CD14-positive monocyte (primary cell): ENCODE results near the gene RALBP1. TPM values are rescaled to one million over a fixed set of nuclear protein-coding genes. Genes with fewer than 3 reads are reported as not detected.
"Not testable (repeated sequence)": the region's sequence is repeated elsewhere in the genome, so short reads cannot be mapped to it uniquely, and the experiment has no call there.

ENCODE experiments used
- DNase-seq, 3 donors: peaks; one replicate each; pipeline ENCODE4 v3.0.0-alpha.2; 2011 to 2022
- H2AFZ ChIP-seq: 2 replicates; pipeline ENCODE4 v1.6.0; 2012; ENCODE audit warnings: mild to moderate bottlenecking, low read depth, low read length, inconsistent platforms; ENCODE audit not compliant: insufficient read depth, poor library complexity, severe bottlenecking
- H3K27ac ChIP-seq, 2 donors: 1 replicate in 1 of 2; 2 replicates in 1 of 2; pipeline ENCODE4 v1.5.1; 2012 to 2013; ENCODE audit warnings: low read length in 2 of 2, control low read depth in 1 of 2, inconsistent platforms in 1 of 2, low read depth in 1 of 2, mild to moderate bottlenecking in 1 of 2
- H3K27me3 ChIP-seq, 2 donors: one replicate each; pipeline versions ENCODE4 v1.6.0 to v1.6.1; 2011 to 2013; ENCODE audit warnings: low read length in 2 of 2; ENCODE audit not compliant: control insufficient read depth in 2 of 2, insufficient read depth in 2 of 2
- H3K36me3 ChIP-seq, 2 donors: replicated peaks in 1 of 2; 1 replicate in 1 of 2; 2 replicates in 1 of 2; pipeline versions ENCODE4 v1.5.1 to v1.6.1; 2012 to 2013; ENCODE audit warnings: low read length in 2 of 2, control low read depth in 1 of 2, inconsistent platforms in 1 of 2, mild to moderate bottlenecking in 1 of 2; ENCODE audit not compliant: insufficient read depth in 2 of 2, control insufficient read depth in 1 of 2
- H3K4me1 ChIP-seq, 2 donors: 1 replicate in 1 of 2; 2 replicates in 1 of 2; pipeline versions ENCODE4 v1.5.1 to v1.6.1; 2012 to 2013; ENCODE audit warnings: low read length in 2 of 2, control low read depth in 1 of 2, inconsistent platforms in 1 of 2, mild to moderate bottlenecking in 1 of 2, moderate library complexity in 1 of 2; ENCODE audit not compliant: insufficient read depth in 2 of 2, control insufficient read depth in 1 of 2
- H3K4me2 ChIP-seq: replicated peaks from 2 replicates; pipeline ENCODE3; 2012; ENCODE audit warnings: low read length, moderate library complexity, mild to moderate bottlenecking; ENCODE audit not compliant: poor library complexity, severe bottlenecking; ENCODE audit errors: extremely low read depth
- H3K4me3 ChIP-seq, 3 experiments: fragments of 200-600 bp in 1 of 3; sonication (generic) in 1 of 3; replicated peaks in 1 of 3; 1 replicate in 2 of 3; 2 replicates in 1 of 3; pipeline ENCODE4 v1.5.1; 2011 to 2013; ENCODE audit warnings: low read length in 3 of 3, mild to moderate bottlenecking in 3 of 3, control low read depth in 2 of 3, low read depth in 2 of 3, inconsistent platforms in 1 of 3, moderate library complexity in 1 of 3
- H3K79me2 ChIP-seq: 2 replicates; pipeline ENCODE4 v1.6.0; 2012; ENCODE audit warnings: mild to moderate bottlenecking, control low read depth, inconsistent platforms, low read length, moderate library complexity; ENCODE audit not compliant: insufficient read depth
- H3K9ac ChIP-seq: 2 replicates; pipeline ENCODE4 v1.6.0; 2017; ENCODE audit warnings: low read length, mild to moderate bottlenecking; ENCODE audit not compliant: insufficient read depth, poor library complexity, severe bottlenecking
- H3K9me3 ChIP-seq, 2 donors: replicated peaks in 1 of 2; 1 replicate in 1 of 2; 2 replicates in 1 of 2; pipeline versions ENCODE4 v1.5.1 to v1.6.1; 2012 to 2013; ENCODE audit warnings: low read length in 2 of 2, control low read depth in 1 of 2; ENCODE audit not compliant: control insufficient read depth in 1 of 2, insufficient read depth in 1 of 2
- H4K20me1 ChIP-seq: 2 replicates; pipeline ENCODE4 v1.6.0; 2012; ENCODE audit warnings: mild to moderate bottlenecking, low read length, control low read depth, moderate library complexity; ENCODE audit not compliant: insufficient read depth
- H3K27ac Mint-ChIP-seq, 7 donors: one replicate each; pipeline ENCODE4 v1.8.0; 2020; ENCODE audit warnings: mild to moderate bottlenecking in 7 of 7, mixed read lengths in 7 of 7, moderate library complexity in 6 of 7, inconsistent platforms in 2 of 7
- H3K27me3 Mint-ChIP-seq, 3 donors: one replicate each; pipeline ENCODE4 v1.8.0; 2021 to 2022; ENCODE audit warnings: low read depth in 3 of 3, mild to moderate bottlenecking in 3 of 3, mixed read lengths in 3 of 3, moderate library complexity in 3 of 3, inconsistent platforms in 1 of 3
- H3K36me3 Mint-ChIP-seq, 2 donors: one replicate each; pipeline ENCODE4 v1.8.0; 2020; ENCODE audit warnings: mixed read lengths in 2 of 2, inconsistent platforms in 1 of 2, mild to moderate bottlenecking in 1 of 2
- H3K4me1 Mint-ChIP-seq: one replicate; pipeline ENCODE4 v1.8.0; 2020; ENCODE audit warnings: mild to moderate bottlenecking, mixed read lengths
- H3K4me3 Mint-ChIP-seq, 2 donors: one replicate each; pipeline ENCODE4 v1.8.0; 2020; ENCODE audit warnings: mild to moderate bottlenecking in 2 of 2, mixed read lengths in 2 of 2, moderate library complexity in 1 of 2
- H3K9me3 Mint-ChIP-seq, 7 donors: one replicate each; pipeline ENCODE4 v1.8.0; 2020 to 2022; ENCODE audit warnings: mixed read lengths in 7 of 7, mild to moderate bottlenecking in 6 of 7, moderate library complexity in 6 of 7, inconsistent platforms in 2 of 7
- CTCF ChIP-seq: fragments of 200-600 bp; IDR thresholded peaks from one replicate; pipeline ENCODE4 v1.8.0; 2022; ENCODE audit warnings: antibody characterized with exemption, mild to moderate bottlenecking
- WGBS: methylation state at CpG from one replicate; pipeline ENCODE4 v1.1.5; 2013; ENCODE audit warnings: missing lambda C conversion rate; ENCODE audit not compliant: insufficient coverage; 5-methylcytosine and 5-hydroxymethylcytosine counted together
- intact Hi-C, 2 donors: fragments of 100-400 bp; cut with micrococcal nuclease; formaldehyde crosslinking; loops; one replicate each; pipeline versions ENCODE4 v1.15.0 to v1.15.1; 2023
- polyA plus RNA-seq, 3 donors: library from polyadenylated mRNA; depleted of rRNA in 1 of 3; unstranded in 2 of 3; stranded (reverse) in 1 of 3; fragments of 300-500 nt in 2 of 3; fragments of >200 nt in 1 of 3; fragmentation: Illumina TruSeq in 2 of 3; gene quantifications; 1 replicate in 2 of 3; 2 replicates in 1 of 3; pipeline ENCODE4 v1.2.3, GENCODE V29; 2012 to 2021

RALBP1 gene
- polyA plus RNA-seq, 3 donors = 21.5 to 36.0 (median 32.8) TPM

GRCh38 chr18:9482790-9483189 lies 7.5 kb downstream of the RALBP1 start:
- no peak for DNase-seq
- peaks cover 8 to 31% of the 10 kb centered on the region in 2 donors for H3K36me3 ChIP-seq
- no peaks in the 10 kb centered on the region for H3K9me3 ChIP-seq
- no CpG with 5 or more reads among the region's 1 CpG for WGBS
- peaks cover 11 to 21% of the 10 kb centered on the region in 2 donors for H3K4me1 ChIP-seq
- peak overlapping the region in 4 of 7 donors; percentile 28 to 74 (median 71) for H3K27ac Mint-ChIP-seq
- H3K4me1 Mint-ChIP-seq = peaks cover 34% of the 10 kb centered on the region
- H3K36me3 Mint-ChIP-seq = peaks cover 33 to 41% of the 10 kb centered on the region in 2 donors
- H3K4me2 ChIP-seq = no peak overlapping the region
- H3K9ac ChIP-seq = no peak overlapping the region
- H3K27me3 Mint-ChIP-seq = peaks cover 0 to 3% (median 0%) of the 10 kb centered on the region in 3 donors
- peaks cover 100% of the 10 kb centered on the region for H3K79me2 ChIP-seq
- no peak overlapping the region for H3K4me3 Mint-ChIP-seq
- no peak overlapping the region for H3K4me3 ChIP-seq
- H2AFZ ChIP-seq = no peak overlapping the region
- H3K27ac ChIP-seq = peak overlapping the region in 1 of 2 donors; percentile 64
- peaks cover 77% of the 10 kb centered on the region for H4K20me1 ChIP-seq
- no peak for TF ChIP-seq CTCF
- peaks cover 0 to 6% (median 2%) of the 10 kb centered on the region in 7 donors for H3K9me3 Mint-ChIP-seq
- H3K27me3 ChIP-seq = no peaks in the 10 kb centered on the region
- intact Hi-C loops = loop anchor here in 1 of 2 donors (5.0 kb wide), 1 partner anchor 150 kb away; the partner anchor contains the start of gene TWSG1

DNA sequence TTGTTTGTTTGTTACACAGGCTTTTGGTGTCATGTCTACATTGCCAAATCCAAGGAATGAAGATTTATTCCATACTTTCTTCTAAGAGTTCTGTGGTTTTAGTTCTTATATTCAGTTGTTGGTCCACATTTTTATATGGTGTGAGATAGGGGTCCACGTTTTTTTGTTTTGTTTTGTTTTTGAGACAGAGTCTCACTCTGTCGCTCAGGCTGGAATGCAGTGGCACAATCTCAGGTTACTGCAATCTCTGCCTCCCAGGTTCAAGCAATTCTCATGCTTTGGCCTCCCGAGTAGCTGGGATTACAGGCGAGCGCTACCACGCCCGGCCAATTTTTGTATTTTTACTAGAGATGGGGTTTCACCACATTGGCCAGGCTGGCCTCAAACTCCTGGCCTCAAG lies 8.2 kb downstream of the RALBP1 start:
- peaks cover 100% of the 10 kb centered on the region for H3K79me2 ChIP-seq
- no peaks in the 10 kb centered on the region for H3K9me3 ChIP-seq
- whole genome bisulfite sequencing = 96% methylated on average over 7 of the region's 7 CpGs
- H2AFZ ChIP-seq = no peak overlapping the region
- H3K9me3 Mint-ChIP-seq = peaks cover 0 to 6% (median 2%) of the 10 kb centered on the region in 7 donors
- H4K20me1 ChIP-seq = peaks cover 76% of the 10 kb centered on the region
- no peak overlapping the region for H3K4me2 ChIP-seq
- H3K27me3 ChIP-seq = no peaks in the 10 kb centered on the region
- peaks cover 0 to 3% (median 0%) of the 10 kb centered on the region in 3 donors for H3K27me3 Mint-ChIP-seq
- peaks cover 18 to 28% of the 10 kb centered on the region in 2 donors for H3K4me1 ChIP-seq
- no peak overlapping the region for H3K4me3 Mint-ChIP-seq
- H3K4me1 Mint-ChIP-seq = peaks cover 41% of the 10 kb centered on the region
- no peak overlapping the region for H3K27ac ChIP-seq
- H3K36me3 ChIP-seq = peaks cover 5 to 24% of the 10 kb centered on the region in 2 donors
- H3K4me3 ChIP-seq = no peak overlapping the region
- TF ChIP-seq CTCF = no peak
- no peak for DNase-seq
- H3K9ac ChIP-seq = no peak overlapping the region
- H3K27ac Mint-ChIP-seq = peak overlapping the region in 3 of 7 donors; percentile 8 to 60 (median 28)
- intact Hi-C loops = loop anchor here in 1 of 2 donors (5.0 kb wide), 1 partner anchor 151 kb away; the partner anchor contains the start of gene TWSG1
- peaks cover 27 to 36% of the 10 kb centered on the region in 2 donors for H3K36me3 Mint-ChIP-seq

- not testable (repeated sequence) for H3K4me3 ChIP-seq, H3K9me3 ChIP-seq, H2AFZ ChIP-seq, H3K27me3 ChIP-seq, H3K9ac ChIP-seq, H3K27me3 Mint-ChIP-seq, H3K9me3 Mint-ChIP-seq, H3K27ac ChIP-seq, H3K4me2 ChIP-seq, H3K4me3 Mint-ChIP-seq
- Mint-ChIP-seq H3K4me1 (peaks cover 48% of the 10 kb centered on the region), H3K36me3 (peaks cover 17 to 22% of the 10 kb centered on the region in 2 donors), H3K27ac (peak overlapping the region in 2 of 7 donors; percentile 72 to 73)
- peak in 1 of 3 donors; percentile 25 for DNase-seq
- peaks cover 100% of the 10 kb centered on the region for H3K79me2 ChIP-seq
- WGBS = 92% methylated on average over 2 of the region's 2 CpGs
- peaks cover 69% of the 10 kb centered on the region for H4K20me1 ChIP-seq
- intact Hi-C loops = loop anchor here in 1 of 2 donors (5.0 kb wide), 1 partner anchor 153 kb away; the partner anchor contains the start of gene TWSG1
- H3K36me3 ChIP-seq = peaks cover 0 to 12% of the 10 kb centered on the region in 2 donors
- peaks cover 26 to 35% of the 10 kb centered on the region in 2 donors for H3K4me1 ChIP-seq
Measured at GRCh38 chr18:9484856-9485255, 9.5 kb downstream of the RALBP1 start.
